HCT116 (cell line): Measurements from ENCODE around the gene ACBD6. TPM values are rescaled to one million over a fixed set of nuclear protein-coding genes. Genes with fewer than 3 reads are reported as not detected.

Source experiments
- ATAC-seq: fragments of 200-7000 bp; cut with Tn5 transposase; 2 replicates; pipeline ENCODE4 v1.9.1; 2020; ENCODE audit warnings: mild to moderate bottlenecking, moderate library complexity
- BruUV-seq: library from RNA; stranded (reverse); fragments of 400-500 nt; replicated peaks from 2 replicates; lab custom pipeline; 2021; lab: Mats Ljungman, UMichigan
- CTCF ChIA-PET: fragments of 300-600 bp; sonication (Branson Sonifier 250); formaldehyde crosslinking; loops from one replicate; lab custom pipeline; 2021; ENCODE audit warnings: antibody characterized with exemption; lab: Charles Lee
- POLR2A ChIA-PET: fragments of 300-600, 350-600 bp; sonication (Branson Sonifier 250); formaldehyde crosslinking; loops from one replicate; lab custom pipeline; 2021; ENCODE audit warnings: antibody characterized with exemption; lab: Charles Lee
- RAD21 ChIA-PET, 2 experiments: fragments of 300-600 bp; sonication (Branson Sonifier 250); formaldehyde crosslinking; loops; one replicate each; lab custom pipeline; 2023; ENCODE audit warnings: low total read pairs in 2 of 2; ENCODE audit not compliant: uncharacterized antibody in 2 of 2, unreplicated experiment in 2 of 2, low non-redundant PET in 1 of 2; lab: Charles Lee
- DNase-seq: peaks from one replicate; pipeline ENCODE4 v3.0.0-alpha.2; 2010; ENCODE audit warnings: low read depth, low spot score
- H2AFZ ChIP-seq: fragments of 200-600 bp; shearing (Covaris generic), sonication (generic); 2 replicates; pipeline ENCODE4 v1.6.1; 2017; ENCODE audit warnings: low read depth, mixed run types, mixed read lengths, antibody characterized with exemption, low read length; ENCODE audit not compliant: poor library complexity, severe bottlenecking
- H3K27ac ChIP-seq: 2 replicates; pipeline ENCODE4 v1.5.1; 2012; ENCODE audit warnings: low read depth, low read length
- H3K27me3 ChIP-seq: fragments of 200-600 bp; sonication (generic); 2 replicates; pipeline ENCODE4 v1.6.1; 2016; ENCODE audit warnings: mixed run types, low read length, mixed read lengths; ENCODE audit not compliant: insufficient read depth
- H3K36me3 ChIP-seq, 2 experiments: fragments of 200-500 bp in 1 of 2; fragments of 200-600 bp in 1 of 2; sonication (Bioruptor generic) in 1 of 2; sonication (generic) in 1 of 2; 2 replicates each; pipeline versions ENCODE4 v1.5.1 to v1.6.1; 2014 to 2016; ENCODE audit warnings: low read length in 2 of 2, inconsistent platforms in 1 of 2, mixed read lengths in 1 of 2, mixed run types in 1 of 2; ENCODE audit not compliant: insufficient read depth in 2 of 2, control insufficient read depth in 1 of 2
- H3K4me1 ChIP-seq, 2 experiments: fragments of 200-600 bp in 1 of 2; sonication (generic) in 1 of 2; 2 replicates each; pipeline versions ENCODE4 v1.5.1 to v1.6.1; 2012 to 2017; ENCODE audit warnings: low read length in 2 of 2, inconsistent platforms in 1 of 2, mild to moderate bottlenecking in 1 of 2, mixed read lengths in 1 of 2, mixed run types in 1 of 2, moderate library complexity in 1 of 2; ENCODE audit not compliant: insufficient read depth in 2 of 2, control insufficient read depth in 1 of 2
- H3K4me2 ChIP-seq: fragments of 200-600 bp; sonication (generic); 2 replicates; pipeline ENCODE4 v1.6.1; 2017; ENCODE audit warnings: mixed run types, low read length, mixed read lengths
- H3K4me3 ChIP-seq, 2 experiments: fragments of 200-600 bp in 1 of 2; sonication (generic) in 1 of 2; replicated peaks in 1 of 2; 2 replicates each; pipeline ENCODE4 v1.5.1; 2011 to 2016; ENCODE audit warnings: low read length in 2 of 2, control low read depth in 1 of 2, low read depth in 1 of 2, mild to moderate bottlenecking in 1 of 2, mixed read lengths in 1 of 2, mixed run types in 1 of 2
- H3K79me2 ChIP-seq: fragments of 200-600 bp; sonication (generic); 2 replicates; pipeline ENCODE4 v1.6.1; 2017; ENCODE audit warnings: mild to moderate bottlenecking, mixed run types, low read length, moderate library complexity, mixed read lengths; ENCODE audit not compliant: insufficient read depth
- H3K9ac ChIP-seq: fragments of 200-600 bp; sonication (generic); 2 replicates; pipeline ENCODE4 v1.6.1; 2016; ENCODE audit warnings: low read length, mixed read lengths
- H3K9me2 ChIP-seq: fragments of 200-600 bp; sonication (generic), shearing (Covaris generic); 2 replicates; pipeline ENCODE4 v1.6.1; 2017; ENCODE audit warnings: mixed run types, mild to moderate bottlenecking, moderate library complexity; ENCODE audit not compliant: insufficient read depth
- H3K9me3 ChIP-seq, 2 experiments: fragments of 200-500 bp in 1 of 2; fragments of 200-600 bp in 1 of 2; sonication (Bioruptor generic) in 1 of 2; sonication (generic) in 1 of 2; 2 replicates each; pipeline ENCODE4 v1.6.1; 2014 to 2017; ENCODE audit warnings: low read length in 2 of 2, mixed read lengths in 2 of 2, inconsistent platforms in 1 of 2, low read depth in 1 of 2, mild to moderate bottlenecking in 1 of 2, mixed run types in 1 of 2, moderate library complexity in 1 of 2; ENCODE audit not compliant: control insufficient read depth in 1 of 2, insufficient read depth in 1 of 2
- H4K20me1 ChIP-seq: fragments of 200-600 bp; sonication (generic), shearing (Covaris generic); 2 replicates; pipeline ENCODE4 v1.6.1; 2017; ENCODE audit warnings: mixed run types, mild to moderate bottlenecking, moderate library complexity; ENCODE audit not compliant: insufficient read depth
- EGR1 ChIP-seq: IDR thresholded peaks from 2 replicates; pipeline ENCODE4 v1.6.1; 2012; ENCODE audit warnings: low read depth
- JUND ChIP-seq: IDR thresholded peaks from 2 replicates; pipeline ENCODE4 v1.6.1; 2012
- POLR2A ChIP-seq: IDR thresholded peaks from 2 replicates; pipeline ENCODE4 v1.7.0; 2011; ENCODE audit warnings: borderline replicate concordance; ENCODE audit not compliant: insufficient read depth, insufficient read length; ENCODE audit errors: extremely low read depth
- SRF ChIP-seq: IDR thresholded peaks from 2 replicates; pipeline ENCODE4 v1.6.1; 2012; ENCODE audit warnings: low read depth
- ZNF274 ChIP-seq: fragments of 200-500 bp; sonication (Bioruptor generic); IDR thresholded peaks from 2 replicates; pipeline ENCODE4 v1.6.1; 2014; ENCODE audit warnings: mild to moderate bottlenecking, low read depth, low read length, inconsistent platforms
- intact Hi-C: fragments of 100-400 bp; cut with micrococcal nuclease; formaldehyde crosslinking; loops from 2 replicates; pipeline ENCODE4 v1.10.0; 2022
- total RNA-seq: library from RNA; stranded (reverse); gene quantifications from one replicate; pipeline ENCODE4 v1.2.1, GENCODE V29; 2021; ENCODE audit not compliant: unreplicated experiment
- TF ChIP-seq, protein P1 (sequence below): IDR thresholded peaks from 2 replicates; pipeline ENCODE4 v1.6.1; 2012
- TF ChIP-seq, protein P2 (sequence below), 3 experiments: fragments of 200-600 bp in 1 of 3; sonication (generic) in 1 of 3; IDR thresholded peaks in 2 of 3; conservative IDR thresholded peaks in 1 of 3; 2 replicates each; pipeline ENCODE4 v1.5.1; 2012 to 2017; ENCODE audit warnings: low read depth in 2 of 3, low read length in 2 of 3, antibody characterized with exemption in 1 of 3, borderline replicate concordance in 1 of 3, control low read depth in 1 of 3, mild to moderate bottlenecking in 1 of 3, mixed read lengths in 1 of 3, mixed run types in 1 of 3, moderate library complexity in 1 of 3; ENCODE audit not compliant: insufficient read depth in 1 of 3

ACBD6 gene
- total RNA-seq, 1 experiment from 2014 or later = 43.2 TPM

DNA sequence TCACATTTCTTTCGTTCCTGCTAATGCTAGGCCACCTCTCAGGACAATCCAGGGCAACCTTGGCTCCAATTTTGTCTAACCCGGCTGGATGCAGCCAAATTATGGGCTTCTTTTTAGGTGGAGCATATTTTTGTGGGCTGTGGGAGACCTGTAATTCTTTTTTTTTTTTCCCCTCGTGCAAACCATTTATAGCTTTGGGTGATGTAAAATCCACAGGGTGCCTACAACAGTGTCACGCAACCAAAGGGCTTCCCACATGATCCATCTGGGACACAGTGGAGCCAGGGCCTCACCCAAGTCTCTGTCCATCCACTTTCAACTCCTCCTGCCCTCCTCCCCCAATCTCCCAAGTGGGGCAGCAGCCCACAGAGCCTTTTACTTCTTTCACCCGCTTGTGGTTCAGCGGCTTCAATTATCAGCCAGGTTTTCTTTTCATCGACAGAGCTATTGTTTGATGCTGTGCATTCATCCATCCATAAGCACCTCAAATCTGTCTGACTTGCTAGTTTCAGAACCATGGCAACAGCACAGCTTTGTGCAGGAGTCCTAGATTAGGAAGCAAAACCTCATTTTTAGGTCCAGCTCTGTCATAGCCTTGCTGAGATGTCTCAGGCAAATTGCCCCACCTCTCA lies 46.4 kb upstream of the ACBD6 start:
- DNase-seq (no peak), ATAC-seq (no peak)
- H3K36me3 ChIP-seq = no peaks in the 10 kb centered on the region
- intact Hi-C loops = no loop called here
- no peaks in the 10 kb centered on the region for H3K79me2 ChIP-seq
- H3K4me3 ChIP-seq = no peak overlapping the region
- ChIA-PET POLR2A (no interaction called here), RAD21 (interaction anchor here in 1 of 2 experiments (0.7 kb wide), 1 partner anchor 24 kb away, joined by 4 read pairs; no protein-coding TSS in a partner anchor), CTCF (no interaction called here)
- H3K9me2 ChIP-seq = no peaks in the 10 kb centered on the region
- H3K4me1 ChIP-seq = no peaks in the 10 kb centered on the region
- no peak overlapping the region for H3K4me2 ChIP-seq
- no peaks in the 10 kb centered on the region for H4K20me1 ChIP-seq
- H3K27ac ChIP-seq = no peak overlapping the region
- no peak overlapping the region for H2AFZ ChIP-seq
- TF ChIP-seq EGR1 (no peak), POLR2A (no peak), SRF (no peak), JUND (no peak)
- TF ChIP-seq, protein P1, sequence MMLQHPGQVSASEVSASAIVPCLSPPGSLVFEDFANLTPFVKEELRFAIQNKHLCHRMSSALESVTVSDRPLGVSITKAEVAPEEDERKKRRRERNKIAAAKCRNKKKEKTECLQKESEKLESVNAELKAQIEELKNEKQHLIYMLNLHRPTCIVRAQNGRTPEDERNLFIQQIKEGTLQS = no peak
- BruUV-seq = no TSS peak
- no peaks in the 10 kb centered on the region for H3K9me3 ChIP-seq
- H3K9ac ChIP-seq = no peak overlapping the region
- no peaks in the 10 kb centered on the region for H3K27me3 ChIP-seq

DNA sequence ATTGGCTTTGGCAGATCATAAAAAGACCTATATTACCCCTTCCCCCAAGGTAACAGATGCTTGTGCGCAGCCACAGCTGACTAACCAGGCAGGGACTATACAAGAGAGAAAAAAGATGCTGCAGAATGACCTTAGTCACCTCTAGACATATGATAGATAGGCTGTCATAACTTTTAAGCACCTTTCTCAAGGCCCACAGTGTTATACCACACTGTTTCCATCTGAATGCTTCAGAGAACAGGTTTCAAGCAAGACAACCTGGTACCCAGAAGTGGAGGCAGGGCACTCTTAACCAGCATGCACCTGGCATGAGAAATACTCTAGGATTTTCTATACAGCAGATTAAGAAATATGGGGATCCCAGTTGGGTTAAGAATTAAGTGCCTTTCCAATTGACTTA lies 43.6 kb upstream of the ACBD6 start:
- Histone ChIP-seq H4K20me1 (no peaks in the 10 kb centered on the region), H3K9me2 (no peaks in the 10 kb centered on the region), H3K79me2 (no peaks in the 10 kb centered on the region), H3K9me3 (no peaks in the 10 kb centered on the region), H3K36me3 (no peaks in the 10 kb centered on the region), H3K4me2 (no peak overlapping the region), H3K27me3 (no peaks in the 10 kb centered on the region), H3K9ac (no peak overlapping the region), H2AFZ (no peak overlapping the region), H3K4me1 (no peaks in the 10 kb centered on the region), H3K27ac (no peak overlapping the region), H3K4me3 (no peak overlapping the region)
- no TSS peak for BruUV-seq
- ChIA-PET RAD21 (no interaction called here), POLR2A (no interaction called here), CTCF (no interaction called here)
- ATAC-seq (no peak), DNase-seq (no peak)
- TF ChIP-seq ZNF274 = no peak
- TF ChIP-seq, protein P2, sequence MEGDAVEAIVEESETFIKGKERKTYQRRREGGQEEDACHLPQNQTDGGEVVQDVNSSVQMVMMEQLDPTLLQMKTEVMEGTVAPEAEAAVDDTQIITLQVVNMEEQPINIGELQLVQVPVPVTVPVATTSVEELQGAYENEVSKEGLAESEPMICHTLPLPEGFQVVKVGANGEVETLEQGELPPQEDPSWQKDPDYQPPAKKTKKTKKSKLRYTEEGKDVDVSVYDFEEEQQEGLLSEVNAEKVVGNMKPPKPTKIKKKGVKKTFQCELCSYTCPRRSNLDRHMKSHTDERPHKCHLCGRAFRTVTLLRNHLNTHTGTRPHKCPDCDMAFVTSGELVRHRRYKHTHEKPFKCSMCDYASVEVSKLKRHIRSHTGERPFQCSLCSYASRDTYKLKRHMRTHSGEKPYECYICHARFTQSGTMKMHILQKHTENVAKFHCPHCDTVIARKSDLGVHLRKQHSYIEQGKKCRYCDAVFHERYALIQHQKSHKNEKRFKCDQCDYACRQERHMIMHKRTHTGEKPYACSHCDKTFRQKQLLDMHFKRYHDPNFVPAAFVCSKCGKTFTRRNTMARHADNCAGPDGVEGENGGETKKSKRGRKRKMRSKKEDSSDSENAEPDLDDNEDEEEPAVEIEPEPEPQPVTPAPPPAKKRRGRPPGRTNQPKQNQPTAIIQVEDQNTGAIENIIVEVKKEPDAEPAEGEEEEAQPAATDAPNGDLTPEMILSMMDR (IDR thresholded peaks at IDR 0.05 in 2 of 3, conservative IDR thresholded peaks at IDR 0.05 in 1 of 3; ENCODE audit: borderline replicate concordance in 1 of 3, insufficient read depth in 1 of 3, low read depth in 2 of 3, low read length in 2 of 3) = no peak
- intact Hi-C loops = no loop called here
